ENCODE data around the gene MPP3.

MPP3 gene

DNA sequence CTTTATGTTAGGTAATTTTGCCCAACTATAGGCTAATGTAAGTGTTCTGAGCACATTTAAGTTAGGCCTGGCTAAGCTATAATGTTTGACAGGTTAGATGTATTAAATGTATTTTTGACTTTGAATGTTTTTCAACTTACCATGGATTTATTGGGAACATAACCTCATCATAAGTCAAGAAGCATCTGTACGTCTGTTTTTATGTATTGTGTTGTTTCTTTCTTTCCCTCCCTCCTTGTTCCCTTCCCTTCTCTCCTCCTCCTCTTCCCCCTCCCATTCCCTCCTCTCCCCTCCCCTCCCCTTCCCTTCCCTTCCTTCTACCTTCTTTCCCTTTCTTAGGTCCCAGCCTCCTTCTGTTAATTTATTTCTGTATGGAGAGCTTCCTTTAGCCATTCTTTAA is 43.5 kb downstream of the MPP3 start:
- TF ChIP-seq, protein P1, sequence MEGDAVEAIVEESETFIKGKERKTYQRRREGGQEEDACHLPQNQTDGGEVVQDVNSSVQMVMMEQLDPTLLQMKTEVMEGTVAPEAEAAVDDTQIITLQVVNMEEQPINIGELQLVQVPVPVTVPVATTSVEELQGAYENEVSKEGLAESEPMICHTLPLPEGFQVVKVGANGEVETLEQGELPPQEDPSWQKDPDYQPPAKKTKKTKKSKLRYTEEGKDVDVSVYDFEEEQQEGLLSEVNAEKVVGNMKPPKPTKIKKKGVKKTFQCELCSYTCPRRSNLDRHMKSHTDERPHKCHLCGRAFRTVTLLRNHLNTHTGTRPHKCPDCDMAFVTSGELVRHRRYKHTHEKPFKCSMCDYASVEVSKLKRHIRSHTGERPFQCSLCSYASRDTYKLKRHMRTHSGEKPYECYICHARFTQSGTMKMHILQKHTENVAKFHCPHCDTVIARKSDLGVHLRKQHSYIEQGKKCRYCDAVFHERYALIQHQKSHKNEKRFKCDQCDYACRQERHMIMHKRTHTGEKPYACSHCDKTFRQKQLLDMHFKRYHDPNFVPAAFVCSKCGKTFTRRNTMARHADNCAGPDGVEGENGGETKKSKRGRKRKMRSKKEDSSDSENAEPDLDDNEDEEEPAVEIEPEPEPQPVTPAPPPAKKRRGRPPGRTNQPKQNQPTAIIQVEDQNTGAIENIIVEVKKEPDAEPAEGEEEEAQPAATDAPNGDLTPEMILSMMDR (IDR thresholded peaks at IDR 0.05; ENCODE audit: low read depth, low read length, missing control alignments): no peak
- in situ Hi-C loops (cut with HindIII; ENCODE audit: low sequenced_read_pairs): no loop called here
- H3K4me3 ChIP-seq (ENCODE audit: low read depth, low read length): no peak overlapping the region
- DNase-seq (ENCODE audit: low read depth): no peak

DNA sequence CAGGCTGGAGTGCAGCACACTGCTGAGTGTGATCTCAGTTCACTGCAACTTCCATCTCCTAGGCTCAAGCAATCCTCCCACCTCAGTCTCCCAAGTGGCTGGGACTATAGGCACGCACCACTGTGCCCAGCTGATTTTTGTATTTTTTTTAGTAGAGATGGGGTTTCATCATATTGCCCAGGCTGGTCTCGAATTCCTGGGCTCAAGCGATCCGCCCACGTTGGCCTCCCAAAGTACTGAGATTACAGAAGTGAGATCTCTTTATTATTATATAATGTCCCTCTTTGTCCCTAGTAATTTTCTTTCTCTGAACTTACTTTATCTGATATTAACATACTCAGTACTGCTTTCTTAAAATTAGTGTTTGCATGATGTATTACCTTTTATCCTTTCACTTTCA is 44.4 kb downstream of the MPP3 start:
- no peak for DNase-seq (ENCODE audit: low read depth)
- H3K4me3 ChIP-seq (ENCODE audit: low read depth, low read length): no peak overlapping the region
- TF ChIP-seq, protein P1 (IDR thresholded peaks at IDR 0.05; ENCODE audit: low read depth, low read length, missing control alignments): no peak

DNA sequence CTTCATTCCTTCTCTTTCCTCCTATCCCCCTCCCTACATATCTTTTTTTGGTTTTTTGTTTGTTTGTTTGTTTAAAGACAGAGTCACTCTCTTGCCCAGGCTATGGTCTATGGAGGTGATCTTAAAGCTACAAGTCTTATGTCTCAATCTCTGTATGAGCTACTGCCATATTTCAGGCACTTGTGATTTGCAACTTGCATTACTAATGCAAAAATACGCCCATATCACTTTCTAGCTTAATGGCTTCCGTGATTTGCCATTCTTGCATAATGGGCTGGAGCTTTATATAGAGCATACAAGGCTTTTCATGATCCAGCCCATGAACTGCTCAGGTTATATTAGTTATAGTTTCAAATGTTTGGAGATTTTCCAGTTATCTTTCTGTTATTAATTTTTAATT is 45.2 kb downstream of the MPP3 start:
- no peak overlapping the region for H3K4me3 ChIP-seq (ENCODE audit: low read depth, low read length)
- TF ChIP-seq, protein P1 (IDR thresholded peaks at IDR 0.05; ENCODE audit: low read depth, low read length, missing control alignments): no peak
- in situ Hi-C loops (cut with HindIII; ENCODE audit: low sequenced_read_pairs): no loop called here
- DNase-seq (ENCODE audit: low read depth): no peak

More for the DNA sequence above, 44.4 kb downstream of the MPP3 start:
- in situ Hi-C loops (cut with HindIII; ENCODE audit: low sequenced_read_pairs): no loop called here

DNA sequence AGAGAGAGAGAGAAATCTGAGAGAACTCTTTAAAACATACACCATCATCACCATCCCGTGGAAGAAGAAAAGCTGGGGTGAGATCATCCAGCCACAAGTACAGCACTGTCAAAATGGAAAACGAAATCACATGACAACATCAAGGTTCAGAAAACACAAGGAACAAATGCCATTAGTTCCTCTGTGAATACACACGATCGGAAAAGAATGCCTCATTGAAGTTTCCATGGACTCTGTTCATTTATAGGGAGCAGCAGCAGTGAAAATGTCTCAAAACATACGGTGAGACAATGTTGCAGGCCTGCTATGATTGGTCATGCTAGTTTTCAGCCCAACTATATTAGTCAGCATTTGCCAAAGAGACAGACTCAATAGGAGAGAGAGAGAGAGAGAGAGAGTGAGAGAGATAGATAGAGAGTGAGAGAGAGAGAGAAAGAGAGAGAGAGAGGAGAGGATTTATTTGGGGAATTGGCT is 48.3 kb downstream of the MPP3 start:
- no peak overlapping the region for H3K4me3 ChIP-seq (ENCODE audit: low read depth, low read length)
- TF ChIP-seq, protein P1 (IDR thresholded peaks at IDR 0.05; ENCODE audit: low read depth, low read length, missing control alignments): no peak
- no peak for DNase-seq (ENCODE audit: low read depth)
- in situ Hi-C loops (cut with HindIII; ENCODE audit: low sequenced_read_pairs): no loop called here

DNA sequence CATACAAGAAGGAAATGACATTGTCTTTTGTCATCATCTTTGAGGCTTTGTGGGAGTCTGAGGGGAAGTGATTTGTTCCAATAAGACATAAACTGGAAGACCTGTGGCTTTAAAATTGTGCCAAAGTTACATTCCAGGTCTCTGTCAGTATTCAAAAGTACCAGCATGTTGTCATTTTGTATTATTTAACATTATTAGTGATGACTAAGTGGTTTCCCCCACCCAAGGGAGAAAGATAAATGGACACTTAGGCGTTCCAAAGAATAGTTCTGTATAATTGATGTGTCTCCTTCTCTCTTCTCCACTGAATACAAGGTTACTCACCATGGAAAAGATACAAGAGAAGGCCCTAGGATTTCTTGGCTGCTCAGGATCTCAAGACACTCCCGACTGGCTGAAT is 48.9 kb downstream of the MPP3 start:
- no peak overlapping the region for H3K4me3 ChIP-seq (ENCODE audit: low read depth, low read length)
- no peak for DNase-seq (ENCODE audit: low read depth)
- in situ Hi-C loops (cut with HindIII; ENCODE audit: low sequenced_read_pairs): no loop called here
- TF ChIP-seq, protein P1 (IDR thresholded peaks at IDR 0.05; ENCODE audit: low read depth, low read length, missing control alignments): no peak

DNA sequence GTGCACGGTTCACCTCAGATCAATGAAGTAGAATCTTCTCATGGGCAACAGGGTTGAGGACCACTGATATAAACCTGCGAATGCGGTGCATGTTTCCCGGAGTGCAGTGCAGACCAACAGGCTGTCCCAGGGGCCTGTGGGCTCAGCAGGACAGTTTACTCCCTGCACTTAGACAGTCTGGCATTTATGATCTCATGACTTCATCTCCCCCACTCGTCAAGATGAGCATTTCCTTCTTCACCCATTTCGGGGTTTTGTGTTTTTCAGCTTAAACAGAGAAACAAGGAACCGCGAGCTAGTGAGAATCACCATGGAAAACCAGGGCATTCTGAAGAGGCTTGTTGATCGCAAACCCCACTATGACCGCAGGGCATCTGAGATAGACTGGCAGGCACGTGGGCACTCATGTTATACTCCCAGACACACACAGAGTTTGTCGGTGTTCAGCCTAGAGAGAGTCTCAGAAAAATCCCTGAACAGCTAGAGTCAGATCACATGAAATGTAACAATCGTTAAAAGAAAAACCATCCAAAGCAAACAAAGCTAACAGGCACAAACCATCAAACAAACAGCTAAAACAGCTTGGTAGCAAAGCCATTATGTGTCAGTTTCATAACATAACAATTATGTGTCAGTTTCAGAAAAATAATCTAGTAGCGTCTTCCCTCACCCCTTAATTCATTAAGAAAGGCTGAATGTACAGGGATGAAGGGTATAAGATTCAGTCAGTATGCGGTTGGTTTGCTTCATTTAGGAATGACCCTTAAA is 49.8 kb downstream of the MPP3 start:
- TF ChIP-seq, protein P1 (IDR thresholded peaks at IDR 0.05; ENCODE audit: low read depth, low read length, missing control alignments): no peak
- in situ Hi-C loops (cut with HindIII; ENCODE audit: low sequenced_read_pairs): no loop called here
- no peak for DNase-seq (ENCODE audit: low read depth)
- H3K4me3 ChIP-seq (ENCODE audit: low read depth, low read length): no peak overlapping the region

All from astrocyte of the cerebellum (primary cell).